GM21381 (cell line): ENCODE results near the gene LECT2.

Source experiments
- ATAC-seq: cut with Tn5 transposase; IDR thresholded peaks from one replicate; pipeline ENCODE4 v1.9.1; 2021; ENCODE audit warnings: mild to moderate bottlenecking, moderate library complexity; ENCODE audit not compliant: unreplicated experiment

Gene LECT2

DNA sequence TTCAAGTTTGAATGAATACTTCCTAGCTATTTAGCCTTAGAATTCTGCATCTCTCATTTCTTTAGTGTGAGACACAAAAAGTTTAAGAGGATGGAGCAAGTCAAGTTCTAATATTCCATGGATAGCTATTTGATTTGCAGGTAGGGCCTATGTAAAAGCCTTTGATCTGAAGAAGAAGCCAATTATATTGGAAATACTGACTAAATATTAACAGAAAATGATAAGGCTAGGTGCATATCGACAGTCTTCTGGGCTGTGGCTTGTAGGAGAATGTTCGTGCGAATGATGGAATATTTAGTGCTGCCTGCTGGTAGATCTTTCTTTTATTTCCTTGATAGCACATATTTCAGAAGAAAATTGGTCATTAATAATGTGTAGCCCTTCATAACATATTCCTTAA lies at the start of gene LECT2:
TSS of gene LECT2 (minus strand) at position 85 of the 400 bp plus-strand sequence. CDS start 150 bp downstream, outside the sequence.
- no peak for ATAC-seq

DNA sequence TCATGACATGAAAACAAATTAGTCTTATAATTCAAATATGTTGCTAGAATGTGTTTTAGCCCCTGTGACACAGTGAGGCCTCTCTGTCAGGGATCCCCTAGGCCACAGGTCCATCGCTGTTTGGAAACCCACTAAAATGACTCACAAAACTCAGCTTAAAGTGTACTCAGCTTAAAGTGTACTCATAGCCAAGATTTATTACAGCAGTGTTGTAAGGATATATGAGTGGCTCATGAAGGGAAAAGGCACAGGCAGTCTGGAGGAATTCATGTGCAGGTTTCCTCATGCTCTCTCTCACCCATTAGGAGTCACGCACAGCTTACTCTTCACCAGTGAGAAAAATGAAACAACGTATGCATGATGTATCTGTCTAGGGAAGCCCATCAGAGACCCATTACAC lies 49.7 kb upstream of the LECT2 start:
- ATAC-seq: no peak

DNA sequence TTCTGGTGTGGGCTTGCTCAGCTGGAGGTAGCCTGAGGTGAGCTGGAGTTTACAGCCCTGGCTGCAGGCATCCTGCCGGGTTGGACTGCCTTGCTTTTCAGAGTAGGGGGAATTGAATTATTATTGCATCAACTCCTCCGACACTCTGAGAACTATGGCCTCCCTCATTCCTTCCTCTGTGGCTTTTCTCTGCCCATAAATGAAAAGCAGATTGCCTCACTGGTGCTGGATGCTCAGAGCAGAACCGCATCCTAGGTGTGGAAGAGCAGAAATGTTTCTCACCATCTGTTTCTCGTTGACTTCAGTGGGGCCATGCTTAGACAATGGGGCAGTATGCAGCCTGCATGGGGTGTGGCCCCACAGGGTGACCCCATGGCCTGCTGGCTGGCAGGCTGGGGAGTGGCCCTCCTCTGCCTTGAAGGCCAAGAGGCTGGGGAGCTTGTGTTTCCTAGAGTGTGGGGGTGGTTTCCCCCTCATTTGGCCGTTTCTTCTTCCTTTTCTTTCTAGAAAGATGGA lies 46.7 kb upstream of the LECT2 start:
- no peak for ATAC-seq

DNA sequence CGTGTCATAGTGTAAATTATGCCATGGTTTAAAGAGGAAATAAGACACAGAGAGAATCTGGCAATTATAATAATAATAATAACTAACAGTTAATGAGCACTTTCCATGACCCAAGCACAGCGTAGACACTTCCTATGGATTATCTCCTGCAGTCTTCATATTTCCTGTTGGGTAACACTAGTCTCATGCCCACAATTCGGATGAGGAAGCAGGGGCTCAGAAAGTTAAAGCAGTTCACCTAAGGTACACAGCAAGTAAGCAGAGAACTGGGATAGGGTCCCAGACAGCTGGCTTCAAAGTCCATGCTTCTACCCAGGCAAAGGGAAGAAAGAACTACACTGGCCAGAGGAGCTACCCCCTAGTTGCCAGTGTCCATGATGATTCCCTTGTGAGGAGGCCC lies 46.1 kb upstream of the LECT2 start:
- ATAC-seq: no peak

DNA sequence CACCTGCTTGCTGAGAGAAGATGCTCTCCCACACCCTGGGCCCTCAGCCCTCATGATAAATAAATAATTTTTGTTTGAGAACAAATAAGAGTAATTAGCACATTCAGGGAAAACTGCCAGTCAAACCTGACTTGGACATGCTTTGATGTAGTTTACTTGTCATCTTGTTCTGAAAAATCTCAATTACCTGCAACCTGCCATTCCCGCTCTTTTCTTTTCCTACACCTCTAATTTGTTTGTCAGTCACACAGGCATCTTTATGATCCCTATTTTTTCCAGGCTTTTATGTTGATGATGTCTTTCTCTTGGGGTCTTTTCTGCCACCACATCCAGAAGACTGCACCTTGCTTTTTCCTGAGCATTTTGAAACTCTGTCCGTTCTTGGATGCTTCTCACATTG lies 45.4 kb upstream of the LECT2 start:
- ATAC-seq: no peak

DNA sequence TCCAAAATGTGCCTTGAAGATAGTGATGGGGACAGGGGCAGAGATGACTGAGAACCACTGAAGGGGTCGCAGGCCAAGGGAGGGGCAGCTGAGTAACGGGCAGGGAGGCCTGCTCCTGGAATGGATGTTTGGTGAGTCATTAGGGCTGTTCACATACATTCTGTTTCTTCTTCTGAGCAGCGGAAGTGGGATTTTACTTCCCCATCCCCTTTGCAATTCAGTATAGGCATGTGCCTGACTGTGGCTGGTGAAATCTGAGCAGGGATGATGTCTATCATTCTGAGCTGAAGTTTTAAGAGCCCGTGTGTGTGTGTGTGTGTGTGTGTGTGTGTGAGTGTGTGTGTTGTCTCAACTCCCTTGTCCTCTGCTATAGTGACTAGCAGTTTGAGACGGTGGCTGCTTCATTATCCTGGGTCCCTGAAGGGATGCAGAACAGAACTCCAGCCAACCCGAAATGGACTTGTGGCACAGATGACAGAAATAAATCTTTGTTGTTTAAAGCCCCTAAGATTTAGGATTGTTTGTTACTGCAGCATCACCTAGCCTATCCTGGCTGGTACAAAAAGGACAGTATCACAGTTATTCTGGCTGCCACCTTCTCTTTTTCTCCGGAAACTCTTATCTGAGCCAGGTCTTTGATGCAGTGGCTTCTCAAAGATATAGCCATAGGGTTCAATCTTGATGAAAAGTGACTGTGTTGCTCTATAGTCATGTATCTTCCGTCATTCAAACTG lies 44.8 kb upstream of the LECT2 start:
- no peak for ATAC-seq

DNA sequence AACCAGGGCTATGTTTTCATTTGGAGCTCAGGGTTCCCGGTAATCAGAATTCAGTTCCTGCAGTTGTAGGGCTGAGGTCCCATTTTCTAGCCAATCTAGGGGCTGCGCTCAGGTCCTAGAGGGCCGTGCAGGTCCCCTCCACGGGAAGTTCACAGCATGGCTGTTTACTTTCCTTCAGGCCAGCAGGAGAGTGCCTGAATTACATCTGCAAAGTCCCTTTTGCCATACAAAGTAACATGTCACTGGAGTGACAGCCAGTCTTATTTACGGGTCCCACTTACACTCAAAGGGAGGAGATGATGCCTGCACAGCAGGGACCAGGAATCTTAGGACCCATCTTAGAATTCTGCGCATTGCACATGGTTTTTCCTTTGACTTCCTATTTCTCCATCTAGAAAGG lies 44.1 kb upstream of the LECT2 start:
- no peak for ATAC-seq

DNA sequence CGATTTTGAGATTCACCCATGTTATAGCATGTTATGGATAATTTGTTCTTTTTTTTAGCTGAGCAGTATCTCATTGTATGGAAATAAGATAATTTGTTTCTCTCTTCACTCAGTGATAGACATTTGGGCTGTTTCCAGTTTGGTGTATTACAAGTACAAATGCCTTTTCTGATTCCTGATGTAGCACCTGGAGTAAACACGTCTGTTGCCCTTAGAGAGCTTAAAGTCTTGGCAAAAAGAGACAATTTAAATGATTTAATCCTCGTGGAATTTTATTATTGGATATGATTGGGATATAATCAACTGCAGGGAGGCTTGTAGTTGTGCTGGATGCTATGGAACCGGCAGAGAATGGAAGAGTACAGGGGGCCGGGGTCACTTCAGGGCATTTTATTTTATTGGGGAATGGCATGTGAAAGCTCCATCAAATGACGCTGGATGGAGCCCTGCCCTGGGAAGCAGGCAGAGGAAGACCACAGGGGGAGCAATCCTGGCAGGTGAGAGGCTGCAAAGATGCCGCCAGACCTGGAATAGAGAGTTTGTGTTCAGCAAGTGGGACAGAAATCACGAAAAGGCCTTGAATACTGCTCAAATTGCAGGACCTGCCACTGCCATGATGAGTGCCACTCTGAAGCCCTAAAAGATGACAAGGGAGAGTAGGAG lies 43.0 kb upstream of the LECT2 start:
- no peak for ATAC-seq

DNA sequence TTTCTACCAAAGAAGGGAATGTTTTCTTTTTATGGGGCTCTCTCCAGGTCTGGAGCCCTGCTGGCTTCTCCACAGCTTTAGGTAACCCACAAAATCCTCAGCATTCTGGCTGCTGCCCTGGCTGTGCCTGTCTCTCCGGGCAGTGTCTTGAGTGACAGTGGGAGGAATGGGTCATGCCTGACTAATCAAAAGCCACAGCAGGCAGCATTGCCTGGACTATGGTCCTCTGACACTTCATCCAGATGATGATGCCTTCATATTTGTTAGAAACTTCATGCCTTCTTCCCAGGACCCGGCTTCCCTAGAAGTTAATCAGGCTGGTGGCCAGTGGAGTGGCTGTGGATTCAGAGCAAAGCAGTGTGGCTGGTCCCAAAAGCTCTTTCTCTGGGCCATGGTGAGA lies 41.8 kb upstream of the LECT2 start:
- no peak for ATAC-seq

DNA sequence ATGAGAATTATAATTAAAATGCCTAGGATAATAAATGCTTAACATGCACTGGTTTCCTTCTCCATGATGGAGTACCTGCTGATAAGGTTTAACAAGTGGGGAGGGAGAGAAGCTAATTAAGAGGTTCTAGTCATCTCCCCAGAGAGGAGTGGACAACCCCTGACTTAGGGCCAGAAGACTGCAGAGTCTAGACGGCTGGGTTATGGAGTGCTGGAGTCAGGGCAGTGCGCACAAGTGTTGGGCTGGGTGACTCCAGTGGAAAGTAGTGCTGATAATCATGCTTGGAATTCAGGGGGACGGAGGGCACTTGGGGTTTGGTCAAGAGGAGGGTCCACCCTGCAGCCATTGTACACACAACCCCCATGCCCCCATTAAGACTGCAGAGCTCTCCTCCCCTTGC lies 41.2 kb upstream of the LECT2 start:
- no peak for ATAC-seq

DNA sequence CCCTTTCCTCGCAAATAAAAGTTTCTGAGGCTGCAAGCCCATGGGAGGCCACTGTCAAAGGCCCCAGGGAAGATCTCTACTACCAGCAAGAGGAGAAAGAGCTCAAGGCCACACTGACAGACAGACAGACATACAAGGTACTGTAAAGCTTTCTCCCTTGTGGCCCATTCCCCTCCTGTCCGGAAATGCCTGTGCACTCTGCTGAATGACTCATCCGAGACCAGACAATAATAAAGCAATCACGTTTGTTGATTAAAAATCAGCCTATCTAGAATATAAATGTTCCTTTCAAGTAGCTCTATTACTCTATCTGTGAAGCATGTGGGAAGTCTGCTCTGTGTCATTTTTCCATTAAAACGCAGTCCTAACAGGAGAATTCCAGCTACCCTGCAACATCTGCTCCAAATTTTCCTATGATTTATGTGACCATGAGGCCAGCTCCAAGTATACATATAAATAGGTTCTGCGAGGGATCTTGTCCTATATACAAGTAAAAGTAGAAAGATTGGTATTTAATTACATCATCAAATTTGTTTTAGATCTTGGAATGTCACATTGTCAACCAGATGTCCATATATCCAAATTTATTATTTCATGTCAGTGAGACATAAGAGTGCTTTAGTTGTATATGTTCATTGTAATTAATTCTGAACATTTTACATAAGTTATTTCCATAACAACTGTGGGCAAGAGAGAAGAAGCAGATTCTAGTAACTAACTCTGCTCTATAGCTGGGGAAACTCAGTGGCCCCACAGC lies 39.3 kb upstream of the LECT2 start:
- ATAC-seq: no peak

DNA sequence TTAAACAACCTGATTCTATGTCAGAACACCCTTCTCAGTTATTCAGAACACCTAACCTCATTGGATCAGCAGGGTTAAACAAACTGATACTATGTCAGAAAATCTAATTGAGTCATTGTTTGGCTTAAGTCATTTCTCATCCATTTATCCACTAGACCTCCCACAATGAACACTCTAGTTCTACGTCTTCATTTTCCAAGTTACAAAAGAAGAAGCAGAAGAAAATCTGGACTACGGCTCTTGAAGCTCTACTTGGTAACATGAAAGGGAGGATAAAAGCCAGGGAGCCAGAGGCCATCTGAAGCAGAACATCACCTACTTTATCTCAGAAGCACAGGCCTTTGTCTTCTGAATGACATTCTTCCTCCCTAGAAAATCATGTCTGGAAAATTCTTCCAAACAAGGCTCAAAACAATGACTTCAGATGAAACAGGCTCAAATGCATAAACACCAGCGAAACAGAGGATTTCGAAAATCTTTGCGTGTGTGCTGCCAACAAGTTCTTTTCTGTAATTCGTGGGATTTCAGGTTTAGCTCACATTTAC lies 38.6 kb upstream of the LECT2 start:
- no peak for ATAC-seq

DNA sequence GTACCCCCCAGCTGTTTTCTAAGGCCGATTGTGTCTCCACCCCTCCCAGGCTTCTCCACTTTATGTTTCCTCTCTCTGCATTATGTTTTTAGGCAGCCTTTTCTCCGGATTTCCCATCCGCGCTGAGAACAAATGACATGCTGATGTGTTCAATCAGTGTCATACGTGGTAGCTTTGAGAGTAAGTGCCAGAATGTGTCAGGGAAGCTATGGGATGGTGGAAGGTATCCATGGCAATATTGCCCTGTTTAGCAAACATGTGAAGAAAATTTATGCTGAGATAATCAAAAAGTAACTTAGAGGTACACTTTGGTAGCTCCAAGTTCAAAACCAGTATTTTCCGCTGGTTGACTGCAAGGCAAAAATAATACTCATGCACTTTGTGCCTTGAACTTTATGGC lies 36.6 kb upstream of the LECT2 start:
- ATAC-seq: no peak

DNA sequence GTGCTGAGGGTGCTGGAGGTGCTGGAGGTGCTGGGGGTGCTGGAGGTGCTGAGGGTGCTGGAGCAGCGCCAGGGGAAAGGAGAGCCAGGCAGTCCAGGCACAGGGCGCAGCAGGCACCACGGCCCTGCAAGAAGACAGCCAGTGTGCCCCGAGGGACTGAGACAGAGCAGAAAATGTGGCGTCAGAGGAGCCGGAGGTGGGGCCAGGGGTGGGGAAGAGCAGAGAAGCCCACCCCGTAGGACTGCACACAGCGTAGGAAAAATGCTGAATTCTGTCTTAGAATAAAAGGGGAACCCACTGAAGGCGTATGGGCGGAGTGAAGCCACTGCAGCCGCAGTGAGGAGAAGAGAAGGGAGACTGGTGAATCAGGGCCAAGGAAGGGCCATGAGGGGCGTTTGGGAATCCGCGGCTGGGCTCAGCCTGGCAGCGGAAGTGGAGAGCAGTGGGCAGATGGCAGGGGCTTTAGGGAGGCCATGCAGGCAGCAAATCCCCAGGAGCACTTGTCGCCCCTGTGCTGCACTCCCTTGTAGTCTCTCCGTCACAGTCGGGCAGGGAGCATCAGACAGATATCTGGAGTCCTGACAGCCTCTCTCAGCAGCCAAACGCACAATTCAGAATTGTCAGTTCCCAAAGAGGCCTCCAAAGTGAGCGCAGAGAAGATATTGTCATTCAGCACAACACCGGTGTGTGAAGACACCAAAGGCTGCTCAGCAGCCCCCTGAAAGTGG lies 35.9 kb upstream of the LECT2 start:
- no peak for ATAC-seq

DNA sequence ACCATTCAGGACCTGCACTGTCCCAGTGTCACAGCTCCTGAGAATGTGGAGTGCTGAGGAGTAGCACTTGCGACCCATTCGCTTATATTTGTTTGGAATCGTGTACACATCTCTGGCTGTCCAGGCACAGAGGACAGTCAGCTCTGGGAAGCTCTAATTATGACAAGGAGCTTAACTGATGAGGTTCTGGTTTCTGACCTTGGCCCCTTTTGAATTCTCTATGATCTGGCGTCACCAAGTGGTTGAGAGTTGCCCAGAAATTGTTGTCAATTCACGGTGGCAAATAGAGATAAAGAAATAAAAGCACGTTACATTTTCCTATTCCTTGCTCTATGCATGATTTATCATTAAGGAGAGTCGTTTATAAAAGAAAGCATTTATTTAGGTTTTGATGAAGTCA lies 34.9 kb upstream of the LECT2 start:
- ATAC-seq: no peak

DNA sequence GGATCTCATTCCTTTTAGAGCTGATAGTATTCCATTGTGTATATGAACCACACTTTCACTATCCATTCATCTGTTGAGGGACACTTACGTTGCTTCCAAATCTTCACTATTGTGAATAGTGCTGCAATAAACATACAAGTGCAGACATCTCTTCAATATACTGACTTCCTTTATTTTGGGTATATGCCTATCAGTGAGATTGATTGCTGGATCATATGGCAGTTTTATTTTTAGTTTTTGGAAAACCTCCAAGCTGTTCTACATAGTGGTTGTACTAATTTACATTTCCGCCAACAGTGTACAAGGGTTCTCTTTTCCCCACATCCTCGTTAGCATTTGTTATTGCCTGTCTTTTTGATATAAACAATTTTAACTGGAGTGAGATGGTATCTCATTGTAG lies 33.8 kb upstream of the LECT2 start:
- no peak for ATAC-seq

DNA sequence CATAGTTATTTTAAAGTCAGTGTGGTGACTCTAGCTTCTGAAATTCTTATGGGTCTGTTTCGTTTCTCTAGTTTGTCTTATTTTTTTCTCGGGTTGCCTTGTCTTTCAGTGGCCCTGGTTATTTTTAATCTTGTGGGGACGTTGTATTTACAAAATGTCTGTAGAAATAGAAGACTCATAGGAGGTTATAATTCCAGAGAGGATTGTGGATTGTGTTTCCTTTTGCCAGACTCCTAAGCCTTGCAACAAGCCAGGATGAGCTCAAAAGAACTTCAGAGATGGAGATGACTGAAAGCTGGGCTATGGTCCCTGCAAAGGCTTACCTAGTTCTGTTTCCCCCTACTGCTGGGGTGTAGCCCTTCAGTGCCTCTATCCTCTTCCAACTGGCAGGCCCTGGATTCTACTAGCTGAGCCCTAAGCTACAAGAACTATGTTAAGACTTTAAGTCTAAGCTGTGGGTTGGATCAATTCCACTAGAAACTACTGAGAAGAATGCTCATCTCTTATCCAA lies 32.2 kb upstream of the LECT2 start:
- ATAC-seq: no peak

DNA sequence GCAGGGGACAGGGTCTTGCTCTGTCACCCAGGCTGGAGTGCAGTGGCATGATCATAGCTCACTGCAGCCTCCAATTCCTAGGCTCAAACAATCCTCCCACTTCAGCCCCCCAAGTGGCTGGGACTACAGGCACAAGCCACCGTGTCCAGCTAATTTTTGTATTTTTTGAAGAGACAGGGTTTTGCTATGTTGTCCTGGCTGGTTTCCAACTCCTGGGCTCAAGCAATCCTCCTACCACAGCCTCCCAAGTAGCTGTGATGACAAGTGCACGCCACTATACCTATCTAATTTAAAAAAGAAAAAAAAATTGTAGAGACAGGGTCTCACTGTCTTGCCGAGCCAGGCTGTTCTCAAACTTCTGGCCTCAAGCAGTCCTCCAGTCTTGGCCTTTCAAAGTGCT lies 31.6 kb upstream of the LECT2 start:
- ATAC-seq: no peak

DNA sequence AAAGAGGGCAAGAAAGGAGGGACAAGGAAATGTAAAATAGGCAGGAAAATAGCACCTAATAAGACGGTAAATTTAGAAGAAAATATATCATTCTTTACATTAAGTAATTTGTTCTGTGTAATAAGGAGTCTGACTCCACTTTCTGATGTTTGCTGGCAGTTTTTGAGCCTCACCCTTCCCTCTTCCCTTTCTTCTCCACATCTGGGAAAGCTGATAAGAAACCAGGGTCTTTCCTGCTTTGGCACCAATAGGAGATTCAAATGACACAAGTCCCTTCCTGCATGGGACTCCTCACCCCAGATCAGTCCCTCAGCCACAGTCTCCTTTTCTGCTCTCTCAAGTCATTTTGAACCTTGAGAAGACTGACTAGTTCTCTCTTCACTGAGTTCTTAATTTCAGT lies 31.2 kb upstream of the LECT2 start:
- no peak for ATAC-seq

DNA sequence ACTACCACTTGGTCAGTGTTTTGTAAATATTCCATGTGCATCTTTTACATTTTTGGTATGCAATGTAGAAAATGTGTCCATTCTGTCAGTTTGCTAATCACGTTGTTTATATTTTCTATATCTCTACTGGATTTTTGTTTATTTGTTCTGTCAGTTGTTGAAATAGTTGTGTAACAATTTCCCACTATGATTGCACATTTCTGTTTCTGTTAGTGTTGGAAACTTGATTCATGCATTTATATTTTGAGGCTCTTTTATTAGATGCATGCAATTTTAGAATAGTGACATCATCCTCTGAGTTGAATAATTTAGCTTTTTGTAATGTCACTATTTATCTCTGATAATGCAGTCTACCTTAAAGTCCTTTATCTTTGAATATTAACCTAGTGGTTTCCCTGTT lies 25.8 kb upstream of the LECT2 start:
- no peak for ATAC-seq

DNA sequence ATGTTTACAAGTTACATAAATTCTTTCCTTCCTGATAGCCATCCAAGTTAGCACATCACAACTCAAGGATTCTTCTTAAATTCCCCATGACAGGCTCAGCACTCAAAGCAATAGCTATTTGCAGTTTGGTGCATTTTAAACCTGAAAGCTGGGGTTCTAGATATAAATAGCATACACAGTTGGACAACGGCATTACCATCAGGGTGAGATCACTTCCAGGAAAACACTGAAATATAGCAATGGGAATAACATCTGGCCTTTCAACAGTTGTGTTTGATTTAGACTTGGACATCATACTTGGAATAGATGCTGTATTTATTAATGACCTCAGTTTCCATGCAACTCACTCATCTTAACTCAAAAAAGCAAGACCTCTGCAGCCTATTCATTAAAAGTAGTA lies 24.7 kb upstream of the LECT2 start:
- ATAC-seq: no peak
